Measurements from ENCODE around the gene MEFV.

Gene MEFV

DNA sequence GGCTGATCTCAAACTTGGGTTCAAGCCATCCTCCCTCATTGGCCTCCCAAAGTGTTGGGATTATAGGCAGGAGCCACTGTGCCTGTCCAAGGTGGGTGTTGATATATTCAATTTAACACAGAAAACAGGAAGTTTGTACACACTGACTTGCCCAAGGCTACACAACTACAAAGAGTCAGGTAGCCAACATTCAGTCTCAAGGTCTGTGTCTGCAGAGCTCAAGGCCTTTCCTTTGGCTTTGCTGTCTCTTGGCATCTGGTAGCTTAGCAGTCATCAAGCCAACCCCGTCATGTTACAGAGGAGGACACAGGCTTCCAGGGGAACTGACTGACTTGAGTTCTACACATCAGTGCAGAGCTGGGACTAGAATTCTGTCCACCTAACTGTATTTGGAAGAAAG, 11.9 kb upstream of the MEFV start:
- no peak for DNase-seq (ENCODE audit: low spot score)

- peak; percentile 25 for DNase-seq (ENCODE audit: low spot score)
These were observed 10.6 kb upstream of the MEFV start for GRCh38 chr16:3266873-3267537.

DNA sequence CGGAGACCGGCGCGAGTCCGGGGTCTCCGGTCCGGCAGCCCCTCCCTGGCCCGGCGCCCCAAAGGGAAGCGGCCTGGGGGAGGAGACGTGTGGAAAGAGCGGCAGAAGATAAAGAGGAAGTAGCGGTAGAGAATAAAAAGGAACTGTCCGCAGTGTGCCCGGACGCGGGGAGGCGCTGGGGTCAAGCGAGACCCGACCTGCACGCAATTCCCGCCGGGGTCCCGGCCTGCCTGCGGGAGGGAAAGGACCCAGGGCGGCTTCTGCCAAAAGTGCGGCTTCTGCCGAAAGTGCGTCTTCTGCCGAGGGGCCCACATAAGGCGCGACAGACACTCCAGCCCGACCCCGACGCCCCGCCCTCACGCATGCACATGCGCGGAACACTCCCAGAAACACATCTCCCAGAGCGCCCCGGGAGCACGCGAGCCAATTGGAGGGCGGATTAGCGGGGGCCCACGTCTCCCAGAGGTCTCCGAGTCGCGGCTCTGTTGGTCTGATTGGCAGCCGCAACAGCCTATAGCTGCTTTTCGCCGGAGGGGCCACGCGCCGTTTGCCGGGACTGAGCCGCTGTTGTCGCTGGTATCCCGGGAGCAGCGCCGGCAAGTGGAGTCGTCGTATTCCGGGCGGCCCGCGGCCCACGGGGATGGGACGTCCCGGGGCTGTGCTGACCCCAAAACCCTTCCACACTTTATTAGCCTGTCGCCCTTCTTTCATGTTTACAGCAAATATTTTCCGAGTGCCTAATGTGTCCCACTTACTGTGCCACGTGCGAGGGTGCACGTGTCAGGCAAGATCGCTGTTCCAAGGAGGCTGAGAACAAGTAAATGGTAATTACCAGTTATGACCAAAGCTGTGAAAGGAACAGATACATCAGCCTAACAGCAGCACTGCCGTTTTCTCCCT, 8.0 kb upstream of the MEFV start:
- peak; percentile 98 for DNase-seq (ENCODE audit: low spot score)

DNA sequence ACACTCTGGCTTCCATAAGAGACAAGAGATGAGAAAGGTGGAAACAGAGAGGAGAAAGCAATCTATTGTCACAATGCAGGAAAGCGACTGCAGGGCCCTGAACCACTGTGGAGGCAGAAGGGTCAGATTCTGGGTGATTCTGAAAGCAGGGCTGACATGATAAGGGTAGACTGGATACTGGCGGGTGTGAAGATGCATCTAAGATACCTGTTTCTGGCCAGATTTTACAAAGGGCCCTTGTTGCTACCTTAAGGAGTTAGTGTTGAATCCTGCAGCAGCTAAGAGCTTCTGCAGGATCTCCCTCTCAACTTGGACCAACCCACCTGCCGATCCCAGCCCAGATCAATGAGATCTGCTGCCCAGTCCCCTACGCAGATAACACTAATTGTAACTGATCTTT, 6.1 kb upstream of the MEFV start:
- DNase-seq (ENCODE audit: low spot score) = no peak

DNA sequence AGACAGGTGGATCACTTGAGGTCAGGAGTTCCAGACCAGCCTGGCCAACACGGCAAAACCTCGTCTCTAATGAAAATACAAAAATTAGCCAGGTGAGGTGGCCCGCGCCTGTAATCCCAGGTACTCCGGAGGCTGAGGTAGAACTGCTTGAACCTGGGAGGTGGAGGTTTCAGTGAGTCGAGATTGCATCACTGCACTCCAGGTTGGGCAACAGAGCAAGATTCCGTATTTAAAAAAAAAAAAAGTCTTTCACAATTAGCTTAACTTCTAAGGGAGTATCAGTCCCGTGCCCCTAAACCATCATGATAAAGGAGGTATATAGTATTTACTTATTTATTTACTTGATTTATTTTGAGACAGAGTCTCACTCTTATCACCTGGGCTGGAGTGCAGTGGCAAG, 3.4 kb upstream of the MEFV start:
- DNase-seq (ENCODE audit: low spot score) = no peak

GRCh38 chr16:3256866-3257465, 533 bp upstream of the MEFV start:
- no peak for DNase-seq (ENCODE audit: low spot score)

DNA sequence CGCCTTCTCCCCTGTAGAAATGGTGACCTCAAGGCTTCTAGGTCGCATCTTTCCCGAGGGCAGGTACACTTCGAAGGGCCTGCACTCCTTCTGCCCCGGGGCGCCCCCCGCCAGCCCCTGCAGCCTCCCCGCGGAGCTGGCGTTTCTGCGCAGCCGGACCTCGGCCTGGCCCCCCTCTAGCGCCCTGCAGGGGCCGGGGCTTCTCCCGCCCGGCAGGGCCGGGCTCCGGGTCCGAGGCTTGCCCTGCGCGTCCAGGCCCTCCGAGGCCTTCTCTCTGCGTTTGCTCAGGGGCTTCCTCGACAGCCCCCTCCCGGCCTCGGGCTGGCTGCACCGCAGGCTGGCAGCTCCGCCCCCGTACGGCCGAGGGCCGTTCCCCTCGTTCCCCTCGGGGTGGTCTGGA, 2.1 kb downstream of the MEFV start:
- no peak for DNase-seq (ENCODE audit: low spot score)

- DNase-seq (ENCODE audit: low spot score) = no peak
These were observed 3.5 kb downstream of the MEFV start for GRCh38 chr16:3252967-3253366.

DNA sequence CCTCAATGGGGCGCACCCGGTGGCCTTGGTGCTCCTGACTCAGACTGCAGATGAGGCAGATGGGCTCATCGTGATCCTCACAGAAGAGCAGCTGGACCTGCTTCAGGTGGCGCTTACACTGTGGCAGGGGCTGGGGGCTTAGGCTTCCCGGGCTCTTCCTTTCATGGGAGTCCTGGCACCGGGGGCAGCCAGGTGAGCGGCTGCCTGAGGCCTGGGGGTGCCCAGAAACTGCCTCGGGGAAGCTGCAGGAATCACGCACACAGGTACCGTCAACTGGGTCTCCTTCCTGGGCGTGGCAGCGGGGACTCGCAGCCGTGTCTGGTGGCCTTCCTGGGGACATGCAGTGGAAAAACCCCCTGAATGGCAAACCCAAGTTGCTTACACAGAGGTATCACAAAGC, 7.0 kb downstream of the MEFV start:
- DNase-seq (ENCODE audit: low spot score) = no peak

GRCh38 chr16:3249020-3249419, 7.4 kb downstream of the MEFV start:
- no peak for DNase-seq (ENCODE audit: low spot score)

GRCh38 chr16:3248596-3248995, 7.8 kb downstream of the MEFV start:
- no peak for DNase-seq (ENCODE audit: low spot score)

- DNase-seq (ENCODE audit: low spot score) = no peak
These were observed 9.6 kb downstream of the MEFV start for GRCh38 chr16:3246876-3247275.

GRCh38 chr16:3246002-3246401, 10.4 kb downstream of the MEFV start:
- no peak for DNase-seq (ENCODE audit: low spot score)

DNA sequence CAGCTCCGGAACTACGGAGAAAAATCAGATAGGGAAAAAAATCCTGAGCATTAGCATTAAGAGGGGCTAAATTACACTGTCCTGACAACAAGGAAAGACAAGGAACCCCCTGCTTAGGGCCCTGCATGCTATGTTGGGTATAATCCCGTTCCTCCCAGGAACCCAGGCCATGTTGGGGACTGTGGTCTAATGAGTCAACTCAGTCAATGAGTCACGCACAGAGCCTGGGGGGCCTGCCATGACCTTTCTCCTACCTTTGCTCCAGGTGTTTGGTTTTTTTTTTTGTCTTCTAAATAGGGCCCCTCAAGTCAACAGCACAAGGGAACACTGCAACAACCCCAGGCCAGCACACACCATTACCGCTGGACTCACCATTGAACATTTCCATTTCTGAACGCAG, 12.6 kb downstream of the MEFV start:
- no peak for DNase-seq (ENCODE audit: low spot score)

DNA sequence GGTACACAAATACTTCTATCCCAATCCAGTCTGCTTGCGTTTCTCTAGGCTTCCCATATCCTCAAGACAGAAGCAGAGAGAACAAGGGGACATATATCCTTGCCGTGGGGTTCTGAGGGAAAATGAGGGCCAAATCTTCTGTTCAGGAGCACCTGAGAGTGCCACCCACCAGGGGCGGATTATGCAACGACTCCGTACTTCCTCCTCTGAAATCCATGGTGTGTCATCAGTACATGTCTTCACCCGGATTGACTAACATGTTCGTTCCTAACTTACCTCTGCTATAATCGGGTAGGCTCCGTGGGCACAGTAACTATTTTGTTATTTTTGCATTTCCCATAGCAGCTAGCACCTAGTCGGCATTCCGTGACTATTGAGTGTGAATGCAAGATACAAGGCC, 13.7 kb downstream of the MEFV start:
- no peak for DNase-seq (ENCODE audit: low spot score)

GRCh38 chr16:3241761-3242160, 14.7 kb downstream of the MEFV start:
- no peak for DNase-seq (ENCODE audit: low spot score)

- DNase-seq (ENCODE audit: low spot score) = peak; percentile 15
These were observed 20.4 kb downstream of the MEFV start for GRCh38 chr16:3235856-3236669.

- DNase-seq (ENCODE audit: low spot score) = peak; percentile 89
These were observed 21.4 kb downstream of the MEFV start, which contains the start of gene ZNF200 for GRCh38 chr16:3234857-3235561. Gene ZNF200 (minus strand): TSS chr16:3235158. CDS start chr16:3233755, 1,403 bp downstream.

DNA sequence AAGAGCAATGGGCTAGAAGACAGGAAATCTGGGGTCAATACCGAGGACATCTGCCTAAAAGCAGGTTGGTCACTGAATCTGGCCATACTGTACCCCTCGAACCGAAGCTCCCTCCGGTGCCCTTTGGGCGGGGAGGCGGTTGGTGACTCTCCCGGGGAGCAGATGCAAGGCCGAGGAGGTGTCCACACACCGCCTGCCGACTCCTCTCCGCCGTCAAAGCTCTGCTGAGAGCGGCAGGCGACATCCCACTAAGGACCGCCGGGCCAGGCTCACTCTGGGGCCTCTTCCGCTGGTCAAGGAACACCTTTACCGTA, 21.9 kb downstream of the MEFV start:
- no peak for DNase-seq (ENCODE audit: low spot score)

DNA sequence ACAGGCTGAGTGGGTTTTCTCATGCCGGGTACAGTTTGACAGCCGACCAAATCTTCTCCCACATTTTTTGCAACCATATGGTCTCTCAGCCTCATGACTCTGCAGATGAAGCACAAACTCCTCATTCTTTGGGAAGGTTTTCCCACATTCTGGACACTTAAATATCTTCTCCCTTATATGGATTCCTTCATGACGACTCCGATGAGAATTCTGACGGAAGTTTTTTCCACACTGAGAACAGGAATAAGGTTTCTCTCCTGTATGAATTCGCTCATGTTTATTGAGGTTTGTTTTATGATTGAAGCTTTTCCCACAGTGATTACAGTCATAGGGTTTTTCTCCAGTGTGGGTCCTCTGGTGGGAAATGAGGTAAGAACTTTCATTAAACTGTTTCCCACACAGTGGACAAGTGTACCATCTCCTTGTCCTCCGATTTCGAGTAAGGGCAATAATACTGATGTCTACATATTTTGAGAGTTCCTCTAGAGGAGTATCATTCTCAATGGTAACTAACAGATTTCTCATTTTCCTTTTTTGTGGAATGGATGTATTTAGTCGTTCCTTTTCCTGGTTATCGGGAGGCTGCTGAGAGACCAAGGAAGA, 32.4 kb downstream of the MEFV start:
- no peak for DNase-seq (ENCODE audit: low spot score)

DNA sequence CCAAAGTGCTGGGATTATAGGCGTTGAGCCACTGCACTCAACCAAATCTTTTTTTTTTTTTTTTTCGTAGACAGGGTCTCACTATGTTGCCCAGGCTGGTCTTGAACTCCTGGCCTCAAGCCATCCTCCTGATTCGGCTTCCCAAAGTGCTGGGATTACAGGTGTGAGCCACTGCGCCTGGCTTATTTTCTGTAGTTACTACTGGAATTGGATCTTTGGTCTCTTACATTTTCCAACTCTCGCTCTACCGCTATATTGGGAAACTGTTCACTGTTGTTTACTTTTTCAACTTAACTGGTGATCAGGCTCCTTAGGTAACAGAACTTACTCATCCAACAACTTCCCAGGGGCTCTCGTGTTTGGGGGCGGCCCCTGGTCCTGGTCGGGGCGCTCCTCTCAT, 35.6 kb downstream of the MEFV start:
- no peak for DNase-seq (ENCODE audit: low spot score)
